ENCODE results near the gene COL25A1.

GRCh38 chr4:109183931-109184490 is 118.4 kb downstream of the COL25A1 start:
- no peak for TF ChIP-seq POLR2A (IDR thresholded peaks at IDR 0.05; ENCODE audit: low read length)
- no peak for TF ChIP-seq CTCF (IDR thresholded peaks at IDR 0.05)
- no peak for TF ChIP-seq FOXS1 (CRISPR knock-in tag; IDR thresholded peaks at IDR 0.05)
- TF ChIP-seq CEBPB (IDR thresholded peaks at IDR 0.05) = no peak
